Ascending aorta (tissue), 2 donors: ENCODE measurements around the gene FAM3D. TPM values are rescaled to one million over a fixed set of nuclear protein-coding genes. Genes with fewer than 3 reads are reported as not detected.

ENCODE experiments used
- DNase-seq, 2 donors: peaks; one replicate each; pipeline ENCODE4 v3.0.0-alpha.2; 2019; ENCODE audit warnings: low spot score in 2 of 2
- H3K27ac ChIP-seq, 2 donors: fragments of 200-600 bp; sonication (generic); one replicate each; pipeline ENCODE4 v1.5.1; 2016 to 2017; ENCODE audit warnings: mild to moderate bottlenecking in 1 of 2
- H3K27me3 ChIP-seq: fragments of 200-600 bp; sonication (generic); one replicate; pipeline ENCODE4 v1.5.1; 2017
- H3K36me3 ChIP-seq, 2 donors: fragments of 200-600 bp; sonication (generic); one replicate each; pipeline ENCODE4 v1.5.1; 2016
- H3K4me1 ChIP-seq, 2 donors: fragments of 200-600 bp; sonication (generic); one replicate each; pipeline ENCODE4 v1.5.1; 2016 to 2017; ENCODE audit warnings: mild to moderate bottlenecking in 1 of 2
- H3K4me3 ChIP-seq, 2 donors: fragments of 200-600 bp; sonication (generic); one replicate each; pipeline ENCODE4 v1.5.1; 2016 to 2017; ENCODE audit warnings: mild to moderate bottlenecking in 1 of 2
- H3K9me3 ChIP-seq, 2 donors: fragments of 200-600 bp; sonication (generic); one replicate each; pipeline ENCODE4 v1.5.1; 2016
- CTCF ChIP-seq, 3 experiments: fragments of 200-600 bp in 2 of 3; fragments of 450-650 bp in 1 of 3; sonication (generic) in 2 of 3; IDR thresholded peaks; one replicate each; pipeline ENCODE4 v1.5.1; 2016 to 2019; ENCODE audit warnings: antibody characterized with exemption in 3 of 3, mild to moderate bottlenecking in 1 of 3, moderate library complexity in 1 of 3
- intact Hi-C: fragments of 100-400 bp; cut with DNase I; formaldehyde crosslinking; loops from one replicate; pipeline ENCODE4 v1.15.1; 2023
- total RNA-seq: library from RNA; depleted of rRNA; stranded (reverse); fragments of >200 nt; gene quantifications from one replicate; pipeline ENCODE4 v1.1.0, GENCODE V29; 2016

Gene FAM3D
- total RNA-seq, 1 donor from 2014 or later = not detected

- intact Hi-C loops = no loop called here
- Histone ChIP-seq H3K27me3 (no peaks in the 10 kb centered on the region), H3K4me3 (no peak overlapping the region), H3K4me1 (no peaks in the 10 kb centered on the region), H3K9me3 (no peaks in the 10 kb centered on the region), H3K36me3 (no peaks in the 10 kb centered on the region), H3K27ac (no peak overlapping the region)
- DNase-seq = no peak
- TF ChIP-seq CTCF (IDR thresholded peaks at IDR 0.05) = no peak
Observed at GRCh38 chr3:58624550-58624949, 42.0 kb downstream of the FAM3D start.

GRCh38 chr3:58623961-58624360 is 42.6 kb downstream of the FAM3D start:
- no peaks in the 10 kb centered on the region for H3K9me3 ChIP-seq
- no peak for DNase-seq
- H3K4me3 ChIP-seq = no peak overlapping the region
- no peak for TF ChIP-seq CTCF (IDR thresholded peaks at IDR 0.05)
- intact Hi-C loops = no loop called here
- no peaks in the 10 kb centered on the region for H3K27me3 ChIP-seq
- H3K27ac ChIP-seq = no peak overlapping the region
- H3K4me1 ChIP-seq = no peaks in the 10 kb centered on the region
- H3K36me3 ChIP-seq = no peaks in the 10 kb centered on the region

GRCh38 chr3:58623478-58623877 is 43.1 kb downstream of the FAM3D start:
- no peaks in the 10 kb centered on the region for H3K27me3 ChIP-seq
- no peak for DNase-seq
- TF ChIP-seq CTCF (IDR thresholded peaks at IDR 0.05) = no peak
- H3K4me1 ChIP-seq = no peaks in the 10 kb centered on the region
- intact Hi-C loops = no loop called here
- no peaks in the 10 kb centered on the region for H3K36me3 ChIP-seq
- no peak overlapping the region for H3K27ac ChIP-seq
- H3K9me3 ChIP-seq = no peaks in the 10 kb centered on the region
- H3K4me3 ChIP-seq = no peak overlapping the region

GRCh38 chr3:58622892-58623291 is 43.7 kb downstream of the FAM3D start:
- TF ChIP-seq CTCF (IDR thresholded peaks at IDR 0.05) = no peak
- no peak overlapping the region for H3K4me3 ChIP-seq
- intact Hi-C loops = no loop called here
- no peak for DNase-seq
- no peaks in the 10 kb centered on the region for H3K36me3 ChIP-seq
- H3K27me3 ChIP-seq = no peaks in the 10 kb centered on the region
- H3K27ac ChIP-seq = no peak overlapping the region
- H3K4me1 ChIP-seq = no peaks in the 10 kb centered on the region
- no peaks in the 10 kb centered on the region for H3K9me3 ChIP-seq

GRCh38 chr3:58622436-58622835 is 44.1 kb downstream of the FAM3D start:
- DNase-seq = no peak
- intact Hi-C loops = no loop called here
- Histone ChIP-seq H3K4me1 (no peaks in the 10 kb centered on the region), H3K27ac (no peak overlapping the region), H3K27me3 (no peaks in the 10 kb centered on the region), H3K9me3 (no peaks in the 10 kb centered on the region), H3K36me3 (no peaks in the 10 kb centered on the region), H3K4me3 (no peak overlapping the region)
- no peak for TF ChIP-seq CTCF (IDR thresholded peaks at IDR 0.05)
